H1 (cell line): ENCODE results near the gene S100A16. TPM values are rescaled to one million over a fixed set of nuclear protein-coding genes. Genes with fewer than 3 reads are reported as not detected.

Source experiments
- CTCF ChIA-PET: fragments of 300-600 bp; sonication (Branson Sonifier 250); formaldehyde crosslinking; loops from one replicate; lab custom pipeline; 2021; ENCODE audit not compliant: partially characterized antibody; lab: Charles Lee
- POLR2A ChIA-PET: fragments of 300-600 bp; sonication (Branson Sonifier 250); formaldehyde crosslinking; loops from one replicate; lab custom pipeline; 2021; ENCODE audit warnings: inconsistent platforms; ENCODE audit not compliant: partially characterized antibody; lab: Charles Lee
- DNase-seq, 2 experiments: peaks; one replicate each; pipeline versions ENCODE4 v3.0.0 to v3.0.0-alpha.2; 2010 to 2022; ENCODE audit warnings: low spot score in 2 of 2, low read depth in 1 of 2, mixed read lengths in 1 of 2
- FAIRE-seq: peaks from 2 replicates; lab custom pipeline; 2011; peaks lifted over from hg19 to GRCh38; lab: Jason Lieb, UNC
- H2AFZ ChIP-seq: 2 replicates; pipeline ENCODE4 v1.8.1; 2012; ENCODE audit warnings: low read length, inconsistent platforms
- H2AK5ac ChIP-seq: 2 replicates; pipeline ENCODE4 v1.6.1; 2013; ENCODE audit warnings: low read depth, low read length
- H2BK120ac ChIP-seq: replicated peaks from 2 replicates; pipeline ENCODE3; 2013; ENCODE audit warnings: low read depth, low read length, inconsistent platforms
- H2BK12ac ChIP-seq: 2 replicates; pipeline ENCODE4 v1.6.1; 2013; ENCODE audit warnings: low read depth, low read length
- H2BK15ac ChIP-seq: 2 replicates; pipeline ENCODE4 v1.6.1; 2013; ENCODE audit warnings: low read length
- H2BK20ac ChIP-seq: 2 replicates; pipeline ENCODE4 v1.6.1; 2013; ENCODE audit warnings: low read length
- H2BK5ac ChIP-seq: 2 replicates; pipeline ENCODE4 v1.6.1; 2013; ENCODE audit warnings: low read depth, low read length
- H3K14ac ChIP-seq: 2 replicates; pipeline ENCODE4 v1.6.1; 2013; ENCODE audit warnings: inconsistent platforms; ENCODE audit not compliant: insufficient read length
- H3K18ac ChIP-seq: 2 replicates; pipeline ENCODE4 v1.6.1; 2013; ENCODE audit warnings: low read length; ENCODE audit errors: extremely low read depth
- H3K23ac ChIP-seq: 2 replicates; pipeline ENCODE4 v1.6.1; 2013; ENCODE audit warnings: inconsistent platforms; ENCODE audit not compliant: insufficient read length
- H3K23me2 ChIP-seq: 2 replicates; pipeline ENCODE4 v1.6.1; 2013; ENCODE audit warnings: low read depth, low read length
- H3K27ac ChIP-seq: 2 replicates; pipeline ENCODE4 v1.6.1; 2011; ENCODE audit warnings: low read depth, low read length, inconsistent platforms
- H3K27me3 ChIP-seq, 4 experiments: replicated peaks in 1 of 4; 1 replicate in 1 of 4; 2 replicates in 3 of 4; pipeline versions ENCODE4 v1.6.1 to v1.8.1; 2011 to 2013; ENCODE audit warnings: low read length in 3 of 4, mild to moderate bottlenecking in 3 of 4, inconsistent platforms in 2 of 4, mixed read lengths in 2 of 4, moderate library complexity in 1 of 4; ENCODE audit not compliant: control insufficient read depth in 3 of 4, insufficient read depth in 3 of 4; ENCODE audit errors: extremely low read depth in 1 of 4
- H3K36me3 ChIP-seq, 4 experiments: 2 replicates each; pipeline versions ENCODE4 v1.6.1 to v1.8.1; 2011 to 2013; ENCODE audit warnings: mild to moderate bottlenecking in 4 of 4, low read length in 3 of 4, moderate library complexity in 2 of 4, control low read depth in 1 of 4, inconsistent platforms in 1 of 4; ENCODE audit not compliant: insufficient read depth in 4 of 4, control insufficient read depth in 2 of 4
- H3K4ac ChIP-seq: replicated peaks from 2 replicates; pipeline ENCODE3; 2013; ENCODE audit warnings: low read length, low read depth, mixed read lengths, inconsistent platforms; ENCODE audit not compliant: insufficient read length
- H3K4me1 ChIP-seq, 4 experiments: replicated peaks in 1 of 4; 1 replicate in 1 of 4; 2 replicates in 3 of 4; pipeline versions ENCODE4 v1.6.1 to v1.8.1; 2011 to 2013; ENCODE audit warnings: low read length in 3 of 4, inconsistent platforms in 2 of 4, mixed read lengths in 1 of 4; ENCODE audit not compliant: insufficient read depth in 4 of 4, control insufficient read depth in 3 of 4
- H3K4me2 ChIP-seq, 2 experiments: 2 replicates each; pipeline versions ENCODE4 v1.6.1 to v1.8.1; 2011 to 2013; ENCODE audit warnings: low read depth in 2 of 2, low read length in 2 of 2, control low read depth in 1 of 2, inconsistent platforms in 1 of 2, mild to moderate bottlenecking in 1 of 2; ENCODE audit not compliant: insufficient read depth in 1 of 2
- H3K4me3 ChIP-seq, 4 experiments: fragments of 200-600, 300-600 bp in 1 of 4; sonication (generic), shearing (Covaris generic), sonication (Bioruptor Twin) in 1 of 4; 2 replicates each; pipeline versions ENCODE4 v1.5.1 to v1.8.1; 2011 to 2016; ENCODE audit warnings: low read length in 4 of 4, low read depth in 3 of 4, control low read depth in 2 of 4, inconsistent platforms in 2 of 4, mild to moderate bottlenecking in 2 of 4, mixed read lengths in 1 of 4, moderate library complexity in 1 of 4; ENCODE audit not compliant: insufficient read depth in 2 of 4; ENCODE audit errors: extremely low read depth in 1 of 4
- H3K56ac ChIP-seq: replicated peaks from 2 replicates; pipeline ENCODE3; 2013; ENCODE audit warnings: low read depth, mild to moderate bottlenecking, mixed read lengths, low read length, inconsistent platforms; ENCODE audit not compliant: insufficient read length
- H3K79me1 ChIP-seq: 2 replicates; pipeline ENCODE4 v1.6.1; 2013; ENCODE audit warnings: low read depth, low read length, control low read depth
- H3K79me2 ChIP-seq, 2 experiments: 2 replicates each; pipeline versions ENCODE4 v1.6.1 to v1.8.1; 2012 to 2013; ENCODE audit warnings: low read length in 2 of 2, mild to moderate bottlenecking in 2 of 2, inconsistent platforms in 1 of 2; ENCODE audit not compliant: insufficient read depth in 2 of 2, control insufficient read depth in 1 of 2
- H3K9ac ChIP-seq, 4 experiments: replicated peaks in 1 of 4; 1 replicate in 1 of 4; 2 replicates in 3 of 4; pipeline versions ENCODE4 v1.6.1 to v1.8.1; 2011 to 2013; ENCODE audit warnings: low read depth in 3 of 4, low read length in 3 of 4, control low read depth in 2 of 4, mild to moderate bottlenecking in 2 of 4, moderate library complexity in 2 of 4, inconsistent platforms in 1 of 4; ENCODE audit errors: extremely low read depth in 1 of 4
- H3K9me3 ChIP-seq, 2 experiments: 2 replicates each; pipeline versions ENCODE4 v1.6.1 to v1.8.1; 2012 to 2013; ENCODE audit warnings: mild to moderate bottlenecking in 2 of 2, moderate library complexity in 2 of 2, control low read depth in 1 of 2, inconsistent platforms in 1 of 2, low read depth in 1 of 2, low read length in 1 of 2, mixed read lengths in 1 of 2; ENCODE audit not compliant: insufficient read depth in 2 of 2
- H4K20me1 ChIP-seq, 2 experiments: replicated peaks in 1 of 2; 2 replicates each; pipeline versions ENCODE3 to v1.8.1; 2011 to 2013; ENCODE audit warnings: inconsistent platforms in 2 of 2, low read length in 2 of 2, mild to moderate bottlenecking in 1 of 2; ENCODE audit not compliant: insufficient read depth in 2 of 2, control insufficient read depth in 1 of 2
- H4K5ac ChIP-seq: 2 replicates; pipeline ENCODE4 v1.6.1; 2013; ENCODE audit warnings: low read length, low read depth, mixed read lengths, inconsistent platforms; ENCODE audit not compliant: insufficient read length
- H4K8ac ChIP-seq: 2 replicates; pipeline ENCODE4 v1.8.0; 2013; ENCODE audit warnings: mild to moderate bottlenecking, moderate library complexity, low read length, inconsistent platforms; ENCODE audit not compliant: insufficient read depth; ENCODE audit errors: extremely low read depth
- H4K91ac ChIP-seq: replicated peaks from 2 replicates; pipeline ENCODE3; 2013; ENCODE audit warnings: low read length, mixed read lengths, inconsistent platforms; ENCODE audit not compliant: insufficient read length
- JUN ChIP-seq: IDR thresholded peaks from 2 replicates; pipeline ENCODE4 v1.6.1; 2011; ENCODE audit warnings: low read depth, mild to moderate bottlenecking, improper control_type of control experiment, low read length
- WGBS, 2 experiments: shearing (Covaris generic) in 1 of 2; methylation state at CpG; one replicate each; pipeline versions ENCODE4 v1.1.6 to v1.1.7; 2013 to 2015; ENCODE audit warnings: low lambda C conversion rate in 2 of 2, mixed read lengths in 2 of 2, inconsistent platforms in 1 of 2, low coverage in 1 of 2, missing lambda C conversion rate in 1 of 2; ENCODE audit not compliant: insufficient replicate concordance in 2 of 2, insufficient coverage in 1 of 2, insufficient read length in 1 of 2; ENCODE audit errors: extremely low coverage in 1 of 2, missing lambda C conversion rate in 1 of 2; 5-methylcytosine and 5-hydroxymethylcytosine counted together
- polyA plus RNA-seq, 7 experiments: library from polyadenylated mRNA; depleted of rRNA in 3 of 7; stranded (reverse) in 5 of 7; unstranded in 2 of 7; fragments of >200 nt in 5 of 7; fragments of 200-250 nt in 2 of 7; gene quantifications; 1 replicate in 5 of 7; 2 replicates in 1 of 7; 4 replicates in 1 of 7; pipeline versions ENCODE4 v1.2.1 to v1.2.3, GENCODE V29; 2011 to 2013; ENCODE audit warnings: missing spikeins in 2 of 7, mixed read lengths in 2 of 7
- total RNA-seq: library from RNA; stranded (reverse); fragmentation: NEBNext Ultra II Directional; extraction: Animal tissue kit (Norgen Biotek cat#: 25700); gene quantifications from 2 replicates; pipeline ENCODE4 v1.2.1, GENCODE V29; 2021

S100A16 gene
- total and polyA plus RNA-seq, 2 of the 8 experiments (the other 6 are each of a cell fraction or from before 2014, with no cell fraction given): 14.9 to 61.4 TPM

GRCh38 chr1:153623101-153623500 is 10.2 kb upstream of the S100A16 start:
- Histone ChIP-seq H2BK120ac (no peak overlapping the region), H3K23ac (no peak overlapping the region), H3K79me2 (no peaks in the 10 kb centered on the region), H4K20me1 (no peaks in the 10 kb centered on the region), H2AFZ (no peak overlapping the region), H3K4me2 (peak overlapping the region in 1 of 2 experiments; percentile 7; a peak in 1 of 4 replicates), H3K36me3 (peaks cover 0 to 9% (median 2%) of the 10 kb centered on the region in 4 experiments; a peak in 4 of 8 replicates), H4K8ac (no peak overlapping the region), H3K27ac (no peak overlapping the region), H3K14ac (no peak overlapping the region), H4K5ac (no peak overlapping the region), H3K79me1 (no peaks in the 10 kb centered on the region), H3K9me3 (no peaks in the 10 kb centered on the region), H3K18ac (no peak overlapping the region), H2BK12ac (no peak overlapping the region), H3K27me3 (no peaks in the 10 kb centered on the region), H3K9ac (peak overlapping the region in 1 of 4 experiments; percentile 18; a peak in 1 of 7 replicates), H2BK5ac (no peak overlapping the region), H3K56ac (no peak overlapping the region), H3K4me3 (no peak overlapping the region), H3K23me2 (peaks cover 7% of the 10 kb centered on the region), H2AK5ac (no peak overlapping the region), H3K4ac (no peak overlapping the region), H2BK20ac (no peak overlapping the region), H4K91ac (no peak overlapping the region), H3K4me1 (peaks cover 0 to 9% (median 3%) of the 10 kb centered on the region in 4 experiments; a peak in 5 of 7 replicates), H2BK15ac (no peak overlapping the region)
- DNase-seq: no peak
- POLR2A ChIA-PET: interaction anchor here (0.6 to 15.6 kb wide), 11 partner anchors 10 to 367 kb away, joined by 3 to 261 read pairs (median 3); partner anchors contain the start of genes CHTOP, RPS27, S100A14 and S100A16
- FAIRE-seq: no peak
- CTCF ChIA-PET: interaction anchor here (0.7 to 10.2 kb wide), 4 partner anchors 10 to 250 kb away, joined by 3 to 115 read pairs (median 8); partner anchors contain the start of gene S100A16
- WGBS, 2 experiments: 63% methylated on average over 7 of the region's 7 CpGs; no CpG with 5 or more reads in 1 of the 2 experiments
- no peak for TF ChIP-seq JUN
